Astrocyte of the spinal cord (primary cell): ENCODE data around the gene TMEM165.
"Not testable (repeated sequence)": the region's sequence is repeated elsewhere in the genome, so short reads cannot be mapped to it uniquely, and the experiment has no call there.

Source experiments
- DNase-seq: peaks from one replicate; pipeline ENCODE4 v3.0.0; 2011; ENCODE audit warnings: low read depth, low spot score
- H3K4me3 ChIP-seq: 2 replicates; pipeline ENCODE4 v1.5.1; 2011; ENCODE audit warnings: low read depth, mild to moderate bottlenecking, low read length, moderate library complexity
- in situ Hi-C: cut with HindIII; loops from 2 replicates; pipeline ENCODE4 v1.10.0; 2017; ENCODE audit warnings: low sequenced_read_pairs
- TF ChIP-seq, protein P1 (sequence below): IDR thresholded peaks from 2 replicates; pipeline ENCODE4 v1.5.1; 2012; ENCODE audit warnings: low read depth, mild to moderate bottlenecking, low read length, inconsistent platforms

Gene TMEM165

DNA sequence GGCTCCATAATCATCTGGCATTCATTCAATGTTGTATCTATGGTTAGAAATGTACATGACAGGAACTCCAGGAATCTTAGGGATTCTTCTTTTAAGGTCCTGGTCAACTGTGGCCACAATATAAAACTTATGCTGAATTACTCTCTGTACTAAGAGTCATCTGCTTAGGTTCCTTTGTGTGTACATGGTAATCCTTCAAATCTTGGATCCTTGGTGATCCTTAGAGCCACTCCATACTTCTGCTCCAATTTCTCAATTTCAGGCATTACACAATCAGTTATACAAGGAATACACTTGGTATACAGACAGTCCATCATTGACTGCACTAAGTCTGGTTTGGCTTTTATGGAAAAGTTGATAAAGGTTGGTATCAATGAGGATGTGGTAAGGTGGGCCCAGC, 43.9 kb upstream of the TMEM165 start:
- no peak overlapping the region for H3K4me3 ChIP-seq
- TF ChIP-seq, protein P1, sequence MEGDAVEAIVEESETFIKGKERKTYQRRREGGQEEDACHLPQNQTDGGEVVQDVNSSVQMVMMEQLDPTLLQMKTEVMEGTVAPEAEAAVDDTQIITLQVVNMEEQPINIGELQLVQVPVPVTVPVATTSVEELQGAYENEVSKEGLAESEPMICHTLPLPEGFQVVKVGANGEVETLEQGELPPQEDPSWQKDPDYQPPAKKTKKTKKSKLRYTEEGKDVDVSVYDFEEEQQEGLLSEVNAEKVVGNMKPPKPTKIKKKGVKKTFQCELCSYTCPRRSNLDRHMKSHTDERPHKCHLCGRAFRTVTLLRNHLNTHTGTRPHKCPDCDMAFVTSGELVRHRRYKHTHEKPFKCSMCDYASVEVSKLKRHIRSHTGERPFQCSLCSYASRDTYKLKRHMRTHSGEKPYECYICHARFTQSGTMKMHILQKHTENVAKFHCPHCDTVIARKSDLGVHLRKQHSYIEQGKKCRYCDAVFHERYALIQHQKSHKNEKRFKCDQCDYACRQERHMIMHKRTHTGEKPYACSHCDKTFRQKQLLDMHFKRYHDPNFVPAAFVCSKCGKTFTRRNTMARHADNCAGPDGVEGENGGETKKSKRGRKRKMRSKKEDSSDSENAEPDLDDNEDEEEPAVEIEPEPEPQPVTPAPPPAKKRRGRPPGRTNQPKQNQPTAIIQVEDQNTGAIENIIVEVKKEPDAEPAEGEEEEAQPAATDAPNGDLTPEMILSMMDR, result no peak
- in situ Hi-C loops, result no loop called here
- no peak for DNase-seq

DNA sequence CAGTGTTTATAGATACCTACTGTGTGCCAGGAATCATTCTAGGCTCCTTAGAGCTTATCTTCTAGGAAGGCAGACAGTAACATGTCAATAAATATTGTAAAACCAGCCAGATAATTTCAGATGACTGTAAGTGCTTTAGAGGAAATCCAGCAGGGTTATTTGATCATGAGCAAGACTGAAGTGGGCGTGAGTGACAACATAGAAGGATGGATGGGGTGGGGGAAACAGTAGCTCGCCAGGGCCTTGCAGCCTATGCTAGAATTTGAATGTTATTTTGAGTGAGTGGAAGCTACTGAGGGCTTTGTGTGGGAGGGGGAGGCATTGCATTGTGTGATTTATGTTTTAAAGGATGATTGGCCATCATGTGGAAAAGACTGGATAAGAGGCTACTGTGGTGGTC, 43.0 kb upstream of the TMEM165 start:
- no peak for DNase-seq
- no peak overlapping the region for H3K4me3 ChIP-seq
- in situ Hi-C loops, result no loop called here
- TF ChIP-seq, protein P1, result no peak

DNA sequence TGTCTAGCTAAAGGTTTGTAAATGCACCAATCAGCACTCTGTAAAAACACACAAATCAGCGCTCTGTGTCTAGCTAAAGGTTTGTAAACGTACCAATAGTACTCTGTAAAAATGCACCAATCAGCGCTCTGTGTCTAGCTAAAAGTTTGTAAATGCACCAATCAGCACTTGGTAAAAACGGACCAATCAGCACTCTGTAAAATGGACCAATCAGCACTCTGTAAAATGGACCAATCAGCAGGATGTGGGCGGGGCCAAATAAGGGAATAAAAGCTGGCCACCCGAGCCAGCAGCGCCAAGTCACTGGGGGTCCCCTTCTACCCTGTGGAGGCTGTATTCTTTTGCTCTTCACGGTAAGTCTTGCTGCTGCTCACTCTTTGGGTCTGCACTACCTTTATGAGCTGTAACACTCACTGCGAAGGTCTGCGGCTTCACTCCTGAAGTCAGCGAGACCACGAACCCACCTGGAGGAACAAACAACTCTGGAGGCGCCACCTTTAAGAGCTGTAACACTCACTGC, 42.5 kb upstream of the TMEM165 start:
- in situ Hi-C loops, result not testable (repeated sequence)

DNA sequence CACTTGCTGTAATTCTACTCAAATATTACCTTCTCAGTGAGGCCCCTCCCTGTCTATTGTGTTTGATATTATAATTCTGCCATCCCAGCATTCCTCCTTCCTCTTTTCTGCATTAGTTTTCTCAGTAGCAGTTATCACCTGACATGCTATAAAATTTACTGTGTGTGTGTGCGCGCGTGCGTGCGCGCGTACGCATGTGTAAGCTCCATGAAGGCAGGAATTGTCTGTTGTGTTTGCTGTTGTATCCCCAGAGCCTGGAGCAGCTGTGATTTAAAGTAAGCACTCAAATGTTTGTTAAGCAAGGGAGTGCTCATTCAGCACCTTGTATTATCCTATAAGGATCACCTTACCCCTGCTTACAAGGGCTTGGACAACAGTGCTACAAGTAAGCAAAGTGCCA, 41.1 kb upstream of the TMEM165 start:
- TF ChIP-seq, protein P1, result no peak
- no peak for DNase-seq
- in situ Hi-C loops, result no loop called here

More for the DNA sequence above, 42.5 kb upstream of the TMEM165 start:
- not testable (repeated sequence) for DNase-seq, H3K4me3 ChIP-seq

DNA sequence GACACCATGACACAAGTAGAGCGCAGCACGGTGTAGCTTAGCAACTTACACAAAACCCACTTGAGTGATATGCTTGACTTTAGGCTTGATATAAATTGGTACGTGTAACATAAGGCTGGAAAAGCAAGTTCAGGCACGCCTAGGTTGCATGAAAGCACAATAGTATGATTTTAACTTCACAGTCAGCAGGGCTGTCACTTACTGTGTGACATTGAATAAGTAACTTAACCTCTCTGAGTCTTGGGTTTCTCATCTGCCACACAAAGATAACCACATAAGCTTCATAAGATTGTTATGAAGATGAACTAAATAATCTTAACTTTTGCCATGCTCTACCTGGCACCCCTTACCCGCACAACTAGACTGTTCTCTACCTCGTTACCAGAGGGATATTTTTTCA, 40.2 kb upstream of the TMEM165 start:
- TF ChIP-seq, protein P1, result no peak
- in situ Hi-C loops, result no loop called here
- DNase-seq, result no peak
- no peak overlapping the region for H3K4me3 ChIP-seq

More for the DNA sequence above, 41.1 kb upstream of the TMEM165 start:
- H3K4me3 ChIP-seq, result no peak overlapping the region

DNA sequence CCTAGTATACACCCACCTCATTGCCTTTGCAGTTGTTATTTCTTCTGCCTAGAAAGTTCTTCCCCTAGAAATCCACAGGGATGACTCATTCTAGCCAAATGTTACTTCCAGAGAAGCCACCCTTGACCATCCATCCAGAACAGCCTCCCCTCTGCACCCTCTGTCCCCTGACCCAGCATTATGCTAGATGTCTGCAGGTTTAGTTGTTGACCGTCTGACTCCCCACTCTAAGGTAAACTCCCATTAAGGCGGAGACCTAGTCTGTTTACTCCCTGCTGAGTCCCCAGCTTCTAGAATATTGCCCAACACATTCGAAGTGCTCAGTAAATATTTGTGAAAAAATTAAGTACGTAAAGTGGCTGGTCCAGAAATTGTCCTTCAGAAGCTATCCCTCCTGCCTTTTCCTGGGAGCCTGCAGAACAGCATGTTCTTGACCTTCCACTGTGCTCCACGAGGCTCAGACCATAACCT, 38.7 kb upstream of the TMEM165 start:
- DNase-seq, result peak; percentile 17
- in situ Hi-C loops, result no loop called here
- H3K4me3 ChIP-seq, result no peak overlapping the region
- TF ChIP-seq, protein P1, result no peak

DNA sequence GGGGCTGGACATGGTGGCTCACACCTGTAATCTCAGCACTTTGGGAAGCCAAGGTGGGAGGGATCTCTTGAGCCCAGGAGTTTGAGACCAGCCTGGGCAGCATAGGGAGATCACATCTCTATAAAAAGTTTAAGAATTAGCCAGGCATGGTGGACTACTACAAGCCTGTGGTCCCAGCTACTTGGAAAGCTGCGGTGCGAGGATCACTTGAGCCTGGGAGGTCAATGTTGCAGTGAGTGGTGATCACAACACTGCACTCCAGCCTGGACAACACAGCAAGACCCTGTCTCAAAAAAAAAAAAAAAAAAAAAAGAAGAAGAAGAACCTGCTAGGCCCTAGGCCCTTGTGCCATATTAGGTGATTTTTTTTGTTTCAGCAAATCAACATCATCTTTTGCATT, 37.5 kb upstream of the TMEM165 start:
- in situ Hi-C loops, result no loop called here
- TF ChIP-seq, protein P1, result no peak
- no peak for DNase-seq
- H3K4me3 ChIP-seq, result no peak overlapping the region
